ENCODE measurements around the gene NTRK1. TPM values are rescaled to one million over a fixed set of nuclear protein-coding genes. Genes with fewer than 3 reads are reported as not detected.

Gene NTRK1
- total RNA-seq, 1 experiment from 2014 or later, result 0.89 TPM

GRCh38 chr1:156851779-156852417 is 8.8 kb upstream of the NTRK1 start (continued):
- no peak for TF ChIP-seq REST (IDR thresholded peaks at IDR 0.05; ENCODE audit: low read depth)
- no peak for TF ChIP-seq CBX3 (IDR thresholded peaks at IDR 0.05; ENCODE audit: low read depth)
- no peak for TF ChIP-seq EZH2phosphoT487 (IDR thresholded peaks at IDR 0.05; ENCODE audit: borderline replicate concordance)
- TF ChIP-seq CTCF (IDR thresholded peaks at IDR 0.05 in 2 of 3, conservative IDR thresholded peaks at IDR 0.05 in 1 of 3; ENCODE audit: borderline replicate concordance in 1 of 3, insufficient read depth in 1 of 3, low read depth in 2 of 3, low read length in 2 of 3), result no peak

- no peaks in the 10 kb centered on the region for H4K20me1 ChIP-seq (ENCODE audit: insufficient read depth)
- POLR2A ChIA-PET, result no interaction called here
- H3K79me2 ChIP-seq (ENCODE audit: insufficient read depth, low read length), result no peaks in the 10 kb centered on the region
- no peak overlapping the region for H2AFZ ChIP-seq (ENCODE audit: low read depth, low read length, poor library complexity, severe bottlenecking)
- no peak overlapping the region for H3K4me3 ChIP-seq (replicated peaks in 1 of 2; ENCODE audit: low read depth in 1 of 2, low read length in 2 of 2)
- H3K4me2 ChIP-seq (ENCODE audit: low read length), result no peak overlapping the region
- intact Hi-C loops (cut with micrococcal nuclease), result no loop called here
- no peaks in the 10 kb centered on the region; a peak in 2 of 4 replicates for H3K4me1 ChIP-seq (ENCODE audit: control insufficient read depth in 1 of 2, insufficient read depth in 2 of 2, low read length in 2 of 2)
- ATAC-seq (0 out of 2 replicates have a peak, but pooled peaks have one; percentile 26), DNase-seq (ENCODE audit: low read depth, low spot score) (no peak)
- H3K9me2 ChIP-seq (ENCODE audit: insufficient read depth), result no peaks in the 10 kb centered on the region
- no peak overlapping the region for H3K27ac ChIP-seq (ENCODE audit: low read depth, low read length)
- TF ChIP-seq YY1 (IDR thresholded peaks at IDR 0.05; ENCODE audit: extremely low read depth, insufficient replicate concordance, low read depth, low read length), result no peak
- no peak for TF ChIP-seq REST (IDR thresholded peaks at IDR 0.05; ENCODE audit: low read depth)
- no peak for TF ChIP-seq TCF7L2 (IDR thresholded peaks at IDR 0.05; ENCODE audit: borderline replicate concordance, extremely low read depth, insufficient read depth, insufficient read length)
- TF ChIP-seq SP1 (IDR thresholded peaks at IDR 0.05; ENCODE audit: low read depth), result no peak
- no peak for TF ChIP-seq CEBPB (IDR thresholded peaks at IDR 0.05; ENCODE audit: low read depth)
- no peak for TF ChIP-seq MAX (IDR thresholded peaks at IDR 0.05)
- TF ChIP-seq ELF1 (IDR thresholded peaks at IDR 0.05; ENCODE audit: borderline replicate concordance, low read depth), result no peak
- no peak for TF ChIP-seq SRF (IDR thresholded peaks at IDR 0.05; ENCODE audit: low read depth)
- TF ChIP-seq JUND (IDR thresholded peaks at IDR 0.05), result no peak
- no peaks in the 10 kb centered on the region for H3K9me3 ChIP-seq (ENCODE audit: control insufficient read depth in 1 of 2, insufficient read depth in 1 of 2, low read depth in 1 of 2, low read length in 2 of 2)
- H3K9ac ChIP-seq (ENCODE audit: low read length), result no peak overlapping the region
- RAD21 ChIA-PET (ENCODE audit: low non-redundant PET in 1 of 2, low total read pairs in 2 of 2, uncharacterized antibody in 2 of 2, unreplicated experiment in 2 of 2), result no interaction called here
- BruUV-seq (replicated peaks), result no TSS peak
- H3K27me3 ChIP-seq (ENCODE audit: insufficient read depth, low read length), result no peaks in the 10 kb centered on the region
- H3K36me3 ChIP-seq (ENCODE audit: control insufficient read depth in 1 of 2, insufficient read depth in 2 of 2, low read length in 2 of 2), result no peaks in the 10 kb centered on the region
- CTCF ChIA-PET, result interaction anchor here (1.3 kb wide), 1 partner anchor 14 kb away, joined by 4 read pairs; no protein-coding TSS in a partner anchor
Measured at GRCh38 chr1:156852418-156852874, 8.2 kb upstream of the NTRK1 start.

Measured in HCT116 (cell line).